Epithelial cell of esophagus (primary cell): Measurements from ENCODE around the gene NFKBIZ.

ENCODE experiments used
- DNase-seq: peaks from one replicate; pipeline ENCODE4 v3.0.0; 2010; ENCODE audit warnings: low read depth
- H3K4me3 ChIP-seq: 2 replicates; pipeline ENCODE4 v1.5.1; 2011; ENCODE audit warnings: mild to moderate bottlenecking, low read length, control low read depth
- CTCF ChIP-seq: IDR thresholded peaks from 2 replicates; pipeline ENCODE4 v1.5.1; 2011; ENCODE audit warnings: low read depth, mild to moderate bottlenecking, low read length, control low read depth, inconsistent platforms; ENCODE audit not compliant: insufficient read depth; ENCODE audit errors: missing control alignments

Gene NFKBIZ

GRCh38 chr3:101807888-101808287 lies 41.4 kb upstream of the NFKBIZ start:
- TF ChIP-seq CTCF: no peak
- no peak overlapping the region for H3K4me3 ChIP-seq
- DNase-seq: no peak

- no peak overlapping the region for H3K4me3 ChIP-seq
- TF ChIP-seq CTCF: peak; percentile 57
- DNase-seq: peak; percentile 49
Measured at GRCh38 chr3:101809178-101810021, 39.9 kb upstream of the NFKBIZ start.

GRCh38 chr3:101810022-101810418 lies 39.3 kb upstream of the NFKBIZ start:
- TF ChIP-seq CTCF: no peak
- no peak for DNase-seq
- no peak overlapping the region for H3K4me3 ChIP-seq

GRCh38 chr3:101811875-101812274 lies 37.4 kb upstream of the NFKBIZ start:
- TF ChIP-seq CTCF: no peak
- no peak overlapping the region for H3K4me3 ChIP-seq

GRCh38 chr3:101812895-101813294 lies 36.4 kb upstream of the NFKBIZ start:
- TF ChIP-seq CTCF: no peak
- no peak overlapping the region for H3K4me3 ChIP-seq
- no peak for DNase-seq

More at GRCh38 chr3:101811875-101812274, 37.4 kb upstream of the NFKBIZ start:
- no peak for DNase-seq

GRCh38 chr3:101813817-101814440 lies 35.4 kb upstream of the NFKBIZ start:
- peak; percentile 45 for TF ChIP-seq CTCF
- DNase-seq: peak; percentile 39
- H3K4me3 ChIP-seq: no peak overlapping the region

GRCh38 chr3:101814835-101815234 lies 34.5 kb upstream of the NFKBIZ start:
- no peak for TF ChIP-seq CTCF
- no peak overlapping the region for H3K4me3 ChIP-seq
- DNase-seq: no peak
